A673 (cell line): ENCODE results near the gene TPK1.

Source experiments
- CTCF ChIP-seq: fragments of 300-800, 200-600 bp; sonication (generic); conservative IDR thresholded peaks from 2 replicates; pipeline ENCODE4 v1.5.1; 2017; ENCODE audit warnings: low read depth, mild to moderate bottlenecking, antibody characterized with exemption, low read length, moderate library complexity, mixed read lengths
- EZH2 ChIP-seq: fragments of 200-600 bp; sonication (generic); IDR thresholded peaks from 2 replicates; pipeline ENCODE4 v1.6.1; 2017; ENCODE audit warnings: borderline replicate concordance, low read depth, mild to moderate bottlenecking, mixed read lengths, antibody characterized with exemption, low read length; ENCODE audit not compliant: poor library complexity, severe bottlenecking

- TF ChIP-seq CTCF (no peak), EZH2 (no peak)
Measured at GRCh38 chr7:144653449-144653848, 182.4 kb downstream of the TPK1 start.
